Urothelium cell line (cell line): Measurements from ENCODE around the gene MRPS27.
A peak's percentile ranks its signal among the peaks of the same experiment; 100 is the strongest.
"Not testable (repeated sequence)": the region's sequence is repeated elsewhere in the genome, so short reads cannot be mapped to it uniquely, and the experiment has no call there.

Source experiments
- DNase-seq: peaks from one replicate; pipeline ENCODE4 v3.0.0; 2011; ENCODE audit warnings: low spot score, mixed read lengths
- FAIRE-seq: peaks from 2 replicates; lab custom pipeline; 2011; peaks lifted over from hg19 to GRCh38; lab: Jason Lieb, UNC

MRPS27 gene

DNA sequence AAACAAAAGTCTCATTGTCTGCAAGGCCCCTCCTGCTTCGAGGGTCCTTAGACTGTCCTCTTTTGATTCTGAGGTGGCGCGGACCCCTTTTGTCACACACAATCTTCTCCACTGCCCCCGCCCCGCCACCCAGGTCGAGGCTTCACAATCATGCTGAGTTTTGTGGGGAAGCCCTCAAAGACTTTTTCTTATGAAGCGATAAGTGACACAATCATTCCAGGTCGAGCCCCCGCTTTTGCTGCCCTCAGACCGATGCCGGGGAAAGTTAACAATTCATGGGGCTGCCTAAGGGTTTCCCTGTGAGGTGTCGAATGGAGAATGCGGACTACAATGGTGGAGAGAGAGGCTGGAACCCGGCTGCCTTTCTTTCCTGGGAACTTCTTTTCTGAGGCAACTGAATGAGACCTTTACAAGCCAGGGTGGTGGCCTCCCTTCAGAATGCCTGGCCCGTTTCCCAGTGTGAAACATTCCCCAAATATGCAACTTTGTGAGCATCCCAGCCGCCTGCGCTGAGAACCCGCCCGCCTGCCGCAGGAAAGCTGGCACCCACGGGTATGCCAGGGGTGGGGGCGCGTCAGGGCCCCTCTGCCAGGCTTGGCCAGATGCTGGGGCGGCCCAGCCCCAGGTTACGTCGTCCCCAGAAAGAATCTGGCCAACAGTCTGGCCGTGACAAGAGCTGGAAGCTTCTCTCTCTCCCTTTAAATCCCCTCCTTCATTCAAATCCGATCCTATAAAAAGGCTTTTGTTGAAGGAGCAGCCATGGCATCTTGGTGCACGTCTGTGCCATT, 140.8 kb downstream of the MRPS27 start:
- DNase-seq (peak; percentile 88), FAIRE-seq (peak; percentile 53)

GRCh38 chr5:72177538-72177937, 142.5 kb downstream of the MRPS27 start:
- FAIRE-seq, result no peak

DNA sequence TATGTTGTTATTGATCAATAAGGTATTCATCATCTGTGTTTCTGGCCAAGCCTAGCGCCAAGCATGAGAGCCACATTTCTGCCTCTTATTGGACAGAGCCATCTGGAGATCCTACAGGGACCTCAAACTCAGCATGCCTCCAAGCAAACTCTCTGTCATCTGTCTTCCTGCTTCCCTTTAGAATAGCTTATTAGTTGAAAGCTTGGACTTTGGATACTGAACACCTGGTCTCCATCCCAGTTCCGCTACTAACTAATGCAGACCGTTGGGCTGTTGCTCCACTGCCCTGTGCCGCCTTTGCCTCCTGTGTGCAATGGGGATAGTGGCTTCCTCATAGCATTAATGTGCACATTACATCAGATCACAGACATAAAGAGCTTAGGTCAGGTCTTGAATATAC, 147.3 kb downstream of the MRPS27 start:
- no peak for FAIRE-seq
- no peak for DNase-seq

More at GRCh38 chr5:72177538-72177937, 142.5 kb downstream of the MRPS27 start:
- no peak for DNase-seq

GRCh38 chr5:72171667-72172066, 148.4 kb downstream of the MRPS27 start:
- DNase-seq (no peak), FAIRE-seq (no peak)

GRCh38 chr5:72171181-72171580, 148.9 kb downstream of the MRPS27 start:
- FAIRE-seq, DNase-seq: not testable (repeated sequence)

DNA sequence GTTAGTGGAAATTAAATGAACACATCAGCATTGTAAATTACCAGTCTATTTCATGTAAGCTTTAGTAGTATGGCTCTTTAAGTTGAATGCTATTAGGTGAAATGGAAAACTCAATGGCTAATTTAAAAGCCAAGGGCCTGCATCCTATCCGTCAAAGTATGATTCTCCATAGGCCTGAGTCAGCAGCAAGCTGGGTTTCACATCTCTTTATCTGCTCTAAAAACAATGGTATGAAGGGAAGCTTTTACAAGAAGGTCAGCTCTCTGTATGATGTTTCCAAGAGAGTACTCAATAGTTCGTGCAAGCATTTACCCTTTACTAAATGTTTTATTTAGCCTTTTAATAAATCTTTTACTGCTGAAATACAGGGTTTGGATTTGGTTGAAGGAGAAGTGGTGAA, 149.9 kb downstream of the MRPS27 start:
- FAIRE-seq (no peak), DNase-seq (no peak)
